Spinal cord (tissue), 10 donors: Measurements from ENCODE around the gene STMN3. TPM values are rescaled to one million over a fixed set of nuclear protein-coding genes. Genes with fewer than 3 reads are reported as not detected.
"Not testable (repeated sequence)": the region's sequence is repeated elsewhere in the genome, so short reads cannot be mapped to it uniquely, and the experiment has no call there.

Source experiments
- DNase-seq, 6 donors: peaks; one replicate each; pipeline versions ENCODE4 v3.0.0 to v3.0.0-alpha.2; 2013 to 2015; ENCODE audit warnings: low spot score in 6 of 6, low read depth in 4 of 6
- H3K27ac ChIP-seq: one replicate; pipeline ENCODE4 v1.5.1; 2013; ENCODE audit warnings: low read depth, low read length, control low read depth
- H3K27me3 ChIP-seq: one replicate; pipeline ENCODE4 v1.6.1; 2013; ENCODE audit warnings: low read length; ENCODE audit not compliant: control insufficient read depth, insufficient read depth
- H3K36me3 ChIP-seq: one replicate; pipeline ENCODE4 v1.6.1; 2013; ENCODE audit warnings: low read length; ENCODE audit not compliant: control insufficient read depth, insufficient read depth
- H3K4me1 ChIP-seq: one replicate; pipeline ENCODE4 v1.6.1; 2013; ENCODE audit warnings: low read length; ENCODE audit not compliant: control insufficient read depth, insufficient read depth
- H3K4me3 ChIP-seq: one replicate; pipeline ENCODE4 v1.5.1; 2013; ENCODE audit warnings: low read depth, low read length, control low read depth
- H3K9me3 ChIP-seq: one replicate; pipeline ENCODE4 v1.6.1; 2013; ENCODE audit warnings: low read length; ENCODE audit not compliant: control insufficient read depth, insufficient read depth
- WGBS: methylation state at CpG from one replicate; pipeline ENCODE4 v1.1.5; 2013; ENCODE audit warnings: missing lambda C conversion rate; ENCODE audit not compliant: insufficient coverage; 5-methylcytosine and 5-hydroxymethylcytosine counted together
- polyA plus RNA-seq, 2 donors: library from polyadenylated mRNA; unstranded; fragments of 120-200 nt; gene quantifications; one replicate each; pipeline ENCODE4 v1.2.1, GENCODE V29; 2013; ENCODE audit not compliant: insufficient read length in 2 of 2
- total RNA-seq, 2 donors: library from RNA; depleted of rRNA in 1 of 2; stranded (reverse); fragments of 120-200 nt in 1 of 2; fragments of >200 nt in 1 of 2; gene quantifications; one replicate each; pipeline versions ENCODE4 v1.2.3 to v1.2.4, GENCODE V29; 2013 to 2014
- donor health status: healthy.

Gene STMN3
- total and polyA plus RNA-seq, 4 donors = 137 to 495 (median 318) TPM

- peaks cover 95% of the 10 kb centered on the region for H3K36me3 ChIP-seq
- H3K9me3 ChIP-seq = no peaks in the 10 kb centered on the region
- H3K4me3 ChIP-seq = no peak overlapping the region
- no peak for DNase-seq
- 92% methylated on average over 34 of the region's 38 CpGs for WGBS
- no peaks in the 10 kb centered on the region for H3K4me1 ChIP-seq
- H3K27ac ChIP-seq = no peak overlapping the region
- no peaks in the 10 kb centered on the region for H3K27me3 ChIP-seq
Observed at GRCh38 chr20:63678667-63679465, 25.6 kb upstream of the STMN3 start.

GRCh38 chr20:63678071-63678470 lies 24.8 kb upstream of the STMN3 start:
- no peak for DNase-seq
- H3K4me1 ChIP-seq = no peaks in the 10 kb centered on the region
- WGBS = 89% methylated on average over 13 of the region's 13 CpGs
- H3K27ac ChIP-seq = no peak overlapping the region
- H3K27me3 ChIP-seq = no peaks in the 10 kb centered on the region
- peaks cover 97% of the 10 kb centered on the region for H3K36me3 ChIP-seq
- H3K4me3 ChIP-seq = no peak overlapping the region
- H3K9me3 ChIP-seq = no peaks in the 10 kb centered on the region

- H3K36me3 ChIP-seq = peaks cover 96% of the 10 kb centered on the region
- H3K4me1 ChIP-seq = no peaks in the 10 kb centered on the region
- H3K4me3 ChIP-seq = no peak overlapping the region
- no peaks in the 10 kb centered on the region for H3K9me3 ChIP-seq
- H3K27ac ChIP-seq = no peak overlapping the region
- no peaks in the 10 kb centered on the region for H3K27me3 ChIP-seq
- WGBS = 93% methylated on average over 8 of the region's 20 CpGs
- no peak for DNase-seq
Observed at GRCh38 chr20:63675681-63676368, 22.6 kb upstream of the STMN3 start.

- Histone ChIP-seq H3K36me3 (peaks cover 82% of the 10 kb centered on the region), H3K9me3 (no peaks in the 10 kb centered on the region), H3K4me3 (no peak overlapping the region), H3K4me1 (no peaks in the 10 kb centered on the region), H3K27me3 (no peaks in the 10 kb centered on the region), H3K27ac (no peak overlapping the region)
- DNase-seq = no peak
- 96% methylated on average over 13 of the region's 14 CpGs for WGBS
Observed at GRCh38 chr20:63673951-63674350, 20.7 kb upstream of the STMN3 start.

GRCh38 chr20:63672666-63673065 lies 19.4 kb upstream of the STMN3 start:
- WGBS = 94% methylated on average over 10 of the region's 10 CpGs
- Histone ChIP-seq H3K36me3 (peaks cover 83% of the 10 kb centered on the region), H3K4me1 (no peaks in the 10 kb centered on the region), H3K4me3 (no peak overlapping the region), H3K27me3 (no peaks in the 10 kb centered on the region), H3K9me3 (no peaks in the 10 kb centered on the region), H3K27ac (no peak overlapping the region)
- DNase-seq = no peak

- not testable (repeated sequence) for H3K9me3 ChIP-seq, H3K27me3 ChIP-seq, H3K27ac ChIP-seq, H3K4me1 ChIP-seq, H3K4me3 ChIP-seq, DNase-seq
- peaks cover 83% of the 10 kb centered on the region for H3K36me3 ChIP-seq
- 95% methylated on average over 6 of the region's 12 CpGs for WGBS
Observed at GRCh38 chr20:63671695-63672094, 18.5 kb upstream of the STMN3 start.

GRCh38 chr20:63668351-63668750 lies 15.1 kb upstream of the STMN3 start:
- peaks cover 22% of the 10 kb centered on the region for H3K4me1 ChIP-seq
- H3K27ac ChIP-seq = no peak overlapping the region
- no peak overlapping the region for H3K4me3 ChIP-seq
- WGBS = 96% methylated on average over 11 of the region's 11 CpGs
- no peak for DNase-seq
- peaks cover 83% of the 10 kb centered on the region for H3K36me3 ChIP-seq
- no peaks in the 10 kb centered on the region for H3K9me3 ChIP-seq
- no peaks in the 10 kb centered on the region for H3K27me3 ChIP-seq

GRCh38 chr20:63667858-63668257 lies 14.6 kb upstream of the STMN3 start:
- no peaks in the 10 kb centered on the region for H3K9me3 ChIP-seq
- DNase-seq = no peak
- H3K4me1 ChIP-seq = peaks cover 22% of the 10 kb centered on the region
- H3K4me3 ChIP-seq = no peak overlapping the region
- H3K27ac ChIP-seq = no peak overlapping the region
- WGBS = 94% methylated on average over 16 of the region's 16 CpGs
- H3K36me3 ChIP-seq = peaks cover 84% of the 10 kb centered on the region
- no peaks in the 10 kb centered on the region for H3K27me3 ChIP-seq

GRCh38 chr20:63665708-63666107 lies 12.5 kb upstream of the STMN3 start:
- 95% methylated on average over 14 of the region's 14 CpGs for WGBS
- peaks cover 84% of the 10 kb centered on the region for H3K36me3 ChIP-seq
- H3K27ac ChIP-seq = no peak overlapping the region

More at GRCh38 chr20:63665708-63666107, 12.5 kb upstream of the STMN3 start:
- Histone ChIP-seq H3K4me1 (peaks cover 22% of the 10 kb centered on the region), H3K4me3 (no peak overlapping the region), H3K9me3 (no peaks in the 10 kb centered on the region), H3K27me3 (no peaks in the 10 kb centered on the region)
- DNase-seq = no peak
